GM19397 (cell line): ENCODE data around the gene CBX1.

Experiments
- ATAC-seq: cut with Tn5 transposase; IDR thresholded peaks from one replicate; pipeline ENCODE4 v1.9.1; 2021; ENCODE audit warnings: mild to moderate bottlenecking, moderate library complexity; ENCODE audit not compliant: unreplicated experiment

Gene CBX1

DNA sequence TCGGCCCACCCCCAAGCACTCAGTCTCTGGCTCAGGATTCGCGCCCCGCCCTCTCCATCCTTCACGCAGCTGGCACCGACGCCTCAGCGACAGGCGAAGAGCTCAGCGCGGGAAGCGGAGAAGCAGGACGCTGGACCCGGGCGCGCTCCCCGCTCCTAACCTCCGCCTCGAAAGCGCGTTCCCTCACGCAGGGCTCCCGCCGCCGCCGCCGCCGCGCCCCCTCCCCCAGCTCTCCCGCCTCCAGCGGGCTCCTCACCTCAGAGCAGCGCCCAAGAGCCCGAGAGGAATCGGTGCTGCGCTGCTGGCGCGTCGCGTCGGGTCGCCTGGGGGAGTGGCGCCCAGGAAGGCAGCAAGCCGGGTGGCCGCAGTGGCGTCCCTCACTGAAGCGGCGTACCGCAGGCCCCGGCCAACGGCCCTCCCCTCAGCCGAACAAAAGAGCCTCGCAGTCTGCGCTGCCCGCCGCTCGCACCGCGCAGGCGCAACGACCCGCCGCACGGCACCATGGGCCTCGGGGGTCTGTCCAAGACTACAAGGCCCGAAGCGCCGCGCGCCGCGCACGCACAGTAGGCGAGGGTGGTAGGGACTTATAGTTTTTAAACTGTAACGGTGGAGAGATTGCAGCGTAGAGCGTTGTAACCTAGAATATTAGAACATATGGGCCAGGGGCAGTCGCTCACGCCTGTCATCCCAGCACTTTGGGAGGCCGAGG lies at the start of gene CBX1:
Gene CBX1 (minus strand): TSS at position 467 of the 709 bp plus-strand sequence. CDS start 24,474 bp downstream, outside the sequence.
- ATAC-seq, result peak; percentile 91

DNA sequence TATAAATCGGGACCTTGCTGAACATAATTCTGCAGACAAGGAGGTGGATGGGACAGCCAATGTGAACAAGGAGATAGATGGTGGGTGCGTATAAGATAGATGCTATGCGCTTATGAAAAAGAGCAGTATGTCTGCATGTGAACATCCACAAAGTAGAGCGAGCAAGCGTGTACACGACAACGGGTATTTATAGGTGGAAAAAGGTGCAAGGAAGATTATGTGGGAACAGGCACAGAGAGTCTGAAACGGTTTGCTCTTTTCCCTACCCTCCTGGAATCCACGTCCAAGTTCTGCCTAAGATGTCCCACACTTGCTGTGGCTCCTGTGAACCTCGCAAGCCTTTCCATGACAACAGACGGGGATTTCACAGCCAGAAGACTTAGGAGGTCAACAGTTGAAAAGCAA lies 49.3 kb upstream of the CBX1 start:
- no peak for ATAC-seq

DNA sequence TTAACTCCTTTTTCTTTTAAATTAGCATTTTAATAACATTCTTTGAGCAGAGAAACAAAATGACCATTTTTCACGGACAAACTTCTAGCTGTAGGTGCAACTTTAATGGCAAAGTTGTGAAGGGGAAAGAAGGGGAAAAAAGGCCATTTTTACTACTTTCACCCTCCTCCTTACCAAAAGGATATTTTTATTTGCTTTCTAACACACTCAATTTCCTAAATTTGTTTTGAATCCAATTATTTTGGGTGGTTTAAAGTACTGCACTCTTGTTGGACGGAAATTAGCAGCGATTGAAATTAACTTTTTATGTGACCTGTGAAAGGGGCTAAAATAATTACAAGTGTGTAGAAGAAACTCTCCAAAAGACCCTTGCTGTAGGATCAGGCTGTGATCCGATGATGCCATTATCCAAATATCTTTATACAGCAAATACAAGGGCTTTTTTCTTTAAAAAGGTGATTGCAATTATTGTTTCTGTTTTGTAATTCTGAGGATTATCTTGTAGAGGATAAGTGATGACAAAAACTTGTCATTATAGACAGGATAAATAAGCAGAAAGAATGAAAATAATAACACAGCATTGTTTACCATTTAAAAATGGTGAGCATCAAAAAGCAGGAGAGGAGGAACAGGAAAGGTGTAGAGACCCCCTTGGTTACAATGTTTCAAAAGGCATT lies 48.6 kb upstream of the CBX1 start:
- no peak for ATAC-seq

DNA sequence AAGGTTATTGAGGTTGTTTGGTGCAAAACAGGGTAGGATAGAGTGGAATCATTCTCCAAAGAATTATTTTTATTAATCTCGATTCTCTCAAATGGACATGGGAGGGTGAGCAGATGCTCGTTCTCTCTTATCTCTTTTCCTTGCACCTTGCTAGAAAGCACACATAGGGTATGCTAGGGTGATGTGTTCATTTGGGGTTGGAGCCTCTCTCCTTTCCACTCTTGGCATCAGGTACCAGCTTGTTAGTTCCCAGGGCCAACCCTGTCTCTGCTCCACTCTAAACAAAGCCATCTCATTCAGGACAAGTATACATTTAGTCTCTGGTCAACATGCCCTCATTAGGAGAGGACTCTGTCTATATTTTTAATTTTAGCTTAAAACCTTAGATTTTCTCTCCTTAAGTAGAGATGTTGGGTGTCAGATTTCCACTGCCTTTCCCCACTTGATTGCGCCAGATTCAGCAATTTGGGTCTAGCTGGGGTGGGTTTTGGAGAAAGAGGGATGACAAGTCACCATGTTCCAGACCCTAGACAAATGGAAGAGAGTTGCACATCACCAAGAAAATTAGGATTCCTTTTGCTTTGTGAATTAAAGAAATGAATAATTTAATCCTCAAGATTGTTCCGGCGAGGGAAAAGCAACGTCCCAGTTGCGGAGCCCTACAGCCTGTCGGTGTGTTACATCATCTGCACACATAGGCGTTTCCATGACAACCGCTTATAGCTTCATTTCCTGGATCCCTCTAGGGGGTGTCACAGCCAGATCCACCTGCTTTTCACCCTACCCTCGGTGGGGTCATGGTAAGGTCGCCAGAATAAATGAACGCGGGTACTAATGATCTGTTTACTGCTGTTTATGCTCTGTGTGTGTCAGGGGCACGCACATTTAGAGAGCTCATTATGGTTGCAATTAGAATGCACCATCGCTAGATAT lies 47.8 kb upstream of the CBX1 start:
- no peak for ATAC-seq

DNA sequence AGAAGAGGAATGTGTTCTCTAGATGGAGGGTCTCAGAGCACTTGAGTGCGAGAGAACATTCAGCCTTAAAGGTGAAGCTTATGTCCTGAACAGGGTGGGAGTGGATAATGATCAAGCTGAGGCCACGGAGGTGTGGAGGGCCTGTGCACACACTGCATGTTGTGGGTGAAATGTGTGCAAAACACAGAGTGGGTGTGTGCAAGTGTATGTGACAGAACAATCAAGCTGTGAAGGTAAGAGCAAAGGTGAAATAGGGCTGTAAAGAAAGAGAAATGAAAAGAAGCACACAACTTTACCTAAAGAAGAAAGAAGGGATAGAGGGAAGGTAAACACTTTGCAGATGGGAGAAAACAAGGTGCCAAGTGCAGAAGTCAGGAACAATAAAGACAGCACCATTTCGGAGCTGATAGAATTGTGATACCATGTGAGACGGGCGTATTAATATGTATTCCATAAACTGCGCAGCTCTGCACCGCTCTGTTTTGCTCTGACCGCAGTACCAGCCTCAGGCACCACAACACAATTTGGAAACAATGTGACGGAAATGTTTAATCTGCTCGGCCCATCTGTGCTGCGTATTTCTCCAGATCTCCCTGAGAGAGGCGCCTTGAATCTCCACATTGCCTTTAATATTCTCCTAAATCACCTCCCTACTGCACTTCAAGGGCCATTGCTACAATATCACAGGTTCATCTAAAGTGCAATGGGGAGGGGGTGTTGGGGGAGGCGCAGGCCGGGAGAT lies 46.9 kb upstream of the CBX1 start:
- no peak for ATAC-seq

DNA sequence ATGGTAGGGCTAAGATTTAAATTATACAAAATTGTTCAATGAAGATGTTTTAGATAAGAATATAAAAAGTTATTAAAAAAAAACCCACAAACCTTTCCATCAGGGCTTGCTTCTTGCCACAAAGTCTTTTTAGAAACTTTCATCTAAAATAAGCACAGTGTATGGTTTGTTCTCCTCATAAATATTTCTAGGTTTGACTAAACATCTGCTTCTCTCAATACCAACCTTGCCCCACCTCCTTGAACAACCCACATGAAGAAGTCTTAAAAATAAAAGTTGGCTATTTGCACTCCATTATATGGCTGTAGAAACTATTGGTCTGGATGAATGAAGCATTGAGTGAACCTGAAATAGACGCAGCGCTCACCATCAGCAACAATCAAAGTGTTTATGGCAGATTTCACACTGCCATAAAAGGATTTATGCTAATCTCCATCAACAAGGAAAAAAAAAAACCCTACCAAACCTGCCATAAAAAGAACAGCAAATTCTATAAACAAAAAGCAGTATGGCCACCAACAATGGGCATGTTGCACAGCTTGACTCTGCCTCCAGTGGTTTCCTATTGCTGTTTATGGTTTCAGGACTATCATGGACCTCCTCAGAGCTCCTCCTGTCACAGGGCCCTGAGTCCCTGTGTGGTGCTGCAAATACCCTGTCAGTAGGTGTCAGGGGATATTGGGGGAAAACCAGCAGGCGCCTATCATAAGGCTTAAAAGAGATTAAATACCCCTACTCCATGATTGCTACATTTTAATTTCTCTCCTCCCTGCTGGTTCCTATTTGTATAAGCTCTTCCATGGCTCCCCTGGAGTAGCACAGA lies 43.9 kb upstream of the CBX1 start:
- ATAC-seq, result no peak

DNA sequence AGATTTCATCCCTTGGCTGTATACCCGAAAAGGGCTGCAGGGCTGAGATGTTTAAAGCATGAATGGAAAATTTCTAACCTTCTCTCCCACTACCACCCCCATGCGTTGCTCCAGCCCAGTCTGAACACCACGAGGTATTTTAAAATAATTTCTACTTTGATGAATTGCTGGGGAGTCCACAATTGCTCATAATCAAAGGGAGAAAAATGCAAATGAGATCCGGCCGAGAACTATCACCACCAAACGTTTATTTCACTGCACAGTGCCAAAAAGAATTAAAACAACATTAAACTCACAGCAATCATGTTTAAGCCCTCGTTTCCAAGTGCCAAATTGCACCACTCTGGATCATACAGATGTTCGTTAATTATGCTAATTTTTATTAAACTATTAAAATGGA lies 43.0 kb upstream of the CBX1 start:
- no peak for ATAC-seq

DNA sequence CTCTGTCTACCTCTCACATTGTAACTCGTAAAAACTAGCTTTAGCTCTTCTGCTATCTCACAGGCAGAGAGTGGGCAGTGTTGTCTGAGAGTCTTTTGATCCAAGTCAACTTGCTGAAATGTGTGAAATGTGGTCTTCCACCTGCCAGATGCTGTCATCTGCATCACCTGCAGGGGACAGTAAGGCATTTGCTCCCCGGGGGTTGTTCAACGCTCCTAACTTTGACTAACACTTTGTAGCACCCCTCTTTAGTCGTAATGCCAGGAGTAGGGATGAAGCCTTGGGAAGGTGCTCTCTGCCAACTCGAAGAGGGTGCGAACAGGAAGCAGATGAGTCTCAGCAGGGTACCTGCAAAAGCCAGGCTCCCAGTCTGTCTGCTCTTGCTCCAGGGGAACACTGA lies 42.4 kb upstream of the CBX1 start:
- no peak for ATAC-seq

DNA sequence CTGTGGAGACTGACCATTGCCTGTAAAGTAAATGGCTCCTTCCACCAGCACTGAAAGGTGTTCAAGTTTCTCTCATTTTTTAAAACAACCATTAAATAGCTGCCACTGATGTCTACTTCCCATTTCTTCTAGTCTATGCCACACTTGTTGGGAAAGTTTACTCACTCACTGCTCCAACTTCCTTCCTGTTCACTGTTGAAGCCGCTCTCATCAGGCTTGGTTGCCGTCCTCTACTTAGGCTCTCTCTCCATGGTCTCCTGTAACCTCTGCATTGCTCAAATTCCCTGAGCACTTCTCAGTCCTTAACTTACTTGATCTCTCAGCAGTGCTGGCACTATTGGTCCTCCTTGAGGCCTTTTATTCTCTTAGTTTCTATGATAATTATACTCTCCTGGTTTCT lies 38.7 kb upstream of the CBX1 start:
- no peak for ATAC-seq

DNA sequence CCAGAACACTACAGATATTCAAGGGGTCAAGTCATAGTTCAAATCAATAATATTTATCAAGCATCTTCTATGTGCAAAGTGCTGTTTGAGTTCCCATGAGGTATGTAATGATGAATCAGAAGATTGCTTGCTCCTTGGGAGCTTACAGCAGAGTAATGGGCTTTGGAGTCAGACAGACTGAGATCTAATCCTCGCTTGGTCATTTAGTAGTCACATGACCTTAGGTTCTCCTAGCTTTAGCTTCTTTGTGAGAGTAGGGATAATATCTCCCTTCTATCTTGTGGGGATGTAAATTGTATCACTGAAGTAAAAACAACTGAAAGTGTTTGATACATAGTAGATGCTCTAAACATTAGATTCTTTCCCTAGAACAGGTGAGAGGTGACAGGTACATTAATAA lies 36.4 kb upstream of the CBX1 start:
- no peak for ATAC-seq

DNA sequence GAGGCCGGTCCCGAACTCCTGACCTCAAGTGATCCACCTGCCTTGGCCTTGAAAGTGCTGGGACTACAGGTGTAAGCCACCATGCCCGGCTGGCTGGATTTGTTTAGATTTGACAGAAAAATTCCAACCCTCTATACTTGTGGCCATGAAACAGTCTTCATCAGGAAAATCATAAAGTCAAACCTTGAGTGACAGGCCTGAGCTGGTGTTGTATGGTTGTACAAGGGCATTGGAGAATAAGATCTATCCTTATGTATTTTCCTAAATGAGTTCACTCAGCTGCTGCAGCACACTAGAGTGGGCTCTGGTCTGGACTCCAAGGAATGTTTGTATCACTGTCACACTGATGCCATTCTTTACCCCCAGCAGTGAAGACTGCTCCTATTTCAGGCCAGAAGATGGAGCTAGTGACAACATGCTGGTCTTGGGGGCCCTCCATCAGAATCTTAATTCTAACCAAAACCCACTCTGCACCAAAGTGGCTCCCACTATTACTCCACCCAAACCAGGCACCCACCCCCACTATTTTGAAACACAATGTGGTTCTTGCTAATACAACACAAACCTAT lies 33.7 kb upstream of the CBX1 start:
- ATAC-seq, result no peak

DNA sequence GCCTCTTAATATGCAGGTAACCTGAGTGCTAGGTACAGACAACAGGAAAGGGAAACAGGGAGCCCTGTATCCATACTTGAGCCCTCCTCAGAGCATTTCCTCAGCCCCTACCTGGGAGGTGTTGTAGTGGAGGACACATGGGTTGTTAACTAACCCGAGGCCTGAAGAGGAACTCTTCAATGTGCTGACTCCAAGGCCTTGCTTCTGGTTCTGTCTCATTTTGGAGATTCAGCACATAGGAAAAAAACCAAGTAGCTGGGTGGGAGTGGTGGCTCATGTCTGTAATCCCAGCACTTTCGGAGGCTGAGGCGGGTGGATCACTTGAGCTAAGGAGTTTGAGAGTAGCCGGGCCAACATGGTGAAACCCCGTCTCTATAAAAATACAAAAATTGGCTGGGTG lies 31.1 kb upstream of the CBX1 start:
- ATAC-seq, result no peak

DNA sequence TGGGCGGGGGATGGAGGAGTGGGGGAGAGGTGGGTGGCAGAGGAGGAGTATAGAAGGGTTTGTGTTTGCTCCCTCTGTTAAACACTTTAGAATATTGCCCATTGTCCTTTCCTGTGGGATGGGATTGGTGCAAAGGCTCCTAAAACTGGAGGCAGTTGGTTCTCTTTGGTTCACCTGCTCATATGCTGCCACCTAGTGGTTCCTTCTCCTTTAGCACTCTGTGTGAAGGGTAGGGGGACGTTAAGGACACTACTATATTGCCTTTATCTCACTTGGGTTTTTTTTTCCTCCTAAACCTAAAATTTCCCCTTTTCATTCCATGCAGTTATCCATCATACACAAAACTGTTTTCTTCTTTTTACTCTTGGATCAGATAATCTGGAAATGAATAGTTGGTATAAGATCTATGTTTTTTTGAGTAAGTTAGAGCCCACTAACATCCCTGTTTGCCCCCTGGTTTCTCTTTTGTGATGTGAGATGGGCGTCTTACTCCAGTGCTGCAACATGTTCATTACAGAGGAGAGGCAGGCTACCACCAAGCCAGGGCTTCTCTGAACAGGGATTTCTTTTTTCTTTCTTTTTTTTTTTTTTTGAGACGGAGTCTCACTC lies 30.0 kb upstream of the CBX1 start:
- no peak for ATAC-seq

DNA sequence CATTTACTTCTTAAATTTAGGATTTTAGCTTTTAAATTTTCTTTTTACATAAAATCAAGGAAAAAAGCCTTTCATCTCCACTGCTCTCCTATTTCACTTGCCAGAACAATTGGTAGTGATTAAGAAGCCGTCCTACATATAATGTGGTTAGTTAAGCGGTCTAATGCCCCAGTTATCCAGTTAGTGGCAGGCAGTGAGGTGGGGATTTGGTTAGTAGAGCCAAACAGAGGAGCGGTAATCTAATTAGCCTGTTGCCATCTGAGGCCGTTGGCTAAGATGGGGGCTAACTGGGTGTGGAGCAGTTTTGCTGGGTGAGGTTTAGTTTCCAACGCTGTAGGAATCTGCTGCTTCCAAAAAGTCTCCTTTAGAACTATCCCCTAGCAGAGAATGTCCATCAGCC lies 28.7 kb upstream of the CBX1 start:
- no peak for ATAC-seq

DNA sequence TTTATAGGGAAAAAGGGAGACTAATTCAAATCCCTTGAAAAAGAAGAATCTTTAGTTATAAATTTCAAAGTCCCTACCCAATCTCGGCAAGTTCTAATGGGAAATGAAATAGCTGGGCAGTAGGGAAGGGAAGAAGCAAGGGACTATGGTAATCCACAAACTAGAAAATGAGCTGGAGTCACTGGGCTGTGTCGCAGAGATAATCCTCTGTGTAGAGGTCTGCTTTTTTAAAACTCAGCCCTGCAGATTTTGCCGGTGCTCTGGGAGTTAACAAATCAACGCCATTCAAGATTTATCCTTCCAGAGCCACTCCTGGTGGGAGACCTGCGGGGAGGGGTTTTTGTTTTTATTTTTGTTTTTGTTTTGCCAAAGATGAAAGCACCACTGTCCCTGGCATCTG lies 27.1 kb upstream of the CBX1 start:
- ATAC-seq, result no peak

DNA sequence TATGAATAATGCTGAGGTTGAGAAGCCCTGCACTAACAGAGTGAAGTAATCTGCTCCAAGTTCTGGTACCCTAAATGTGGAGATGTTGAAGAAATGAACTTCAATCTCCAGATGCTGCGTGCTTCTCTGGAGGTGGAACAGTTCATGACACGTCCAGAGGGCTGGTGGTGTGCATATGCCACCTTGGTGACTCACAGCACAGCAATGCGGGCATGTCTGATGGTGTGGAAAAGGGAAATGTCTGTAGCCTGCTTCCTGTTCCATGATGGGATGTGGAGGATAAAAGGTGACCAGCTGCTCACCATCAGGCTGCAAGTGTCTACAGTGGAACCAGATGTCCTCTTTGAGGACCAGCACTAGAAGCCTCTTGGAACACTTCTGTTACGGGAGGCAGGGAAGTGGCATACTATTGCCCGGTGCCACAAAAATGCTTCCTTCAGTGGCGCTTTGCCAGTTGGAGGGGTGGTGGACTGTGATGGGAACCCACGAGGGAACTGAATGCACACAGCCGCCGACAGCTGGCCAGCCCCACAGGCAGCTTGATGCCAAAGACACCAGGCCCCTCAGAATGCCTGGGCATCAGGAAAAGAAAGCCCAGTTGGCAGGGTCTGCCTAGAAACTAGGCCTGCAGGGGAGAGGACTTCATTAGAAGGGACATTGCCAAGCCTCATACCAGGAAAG lies 26.2 kb upstream of the CBX1 start:
- ATAC-seq, result no peak

DNA sequence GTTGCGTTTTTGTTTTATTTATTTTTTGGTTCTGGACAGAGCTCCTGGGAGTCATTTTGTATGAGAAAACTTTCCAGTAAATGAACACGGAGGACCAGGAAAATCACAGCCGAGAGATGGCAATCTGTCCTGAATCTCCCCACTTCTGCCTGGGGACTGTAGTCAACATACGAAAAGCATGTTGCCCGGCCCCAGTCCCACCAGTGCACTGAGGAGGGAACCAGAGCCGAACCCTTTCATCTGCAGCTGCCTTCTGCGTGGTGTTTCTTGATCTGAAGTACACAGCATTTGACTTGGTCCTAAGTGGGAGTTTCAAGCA lies 25.2 kb upstream of the CBX1 start:
- no peak for ATAC-seq

DNA sequence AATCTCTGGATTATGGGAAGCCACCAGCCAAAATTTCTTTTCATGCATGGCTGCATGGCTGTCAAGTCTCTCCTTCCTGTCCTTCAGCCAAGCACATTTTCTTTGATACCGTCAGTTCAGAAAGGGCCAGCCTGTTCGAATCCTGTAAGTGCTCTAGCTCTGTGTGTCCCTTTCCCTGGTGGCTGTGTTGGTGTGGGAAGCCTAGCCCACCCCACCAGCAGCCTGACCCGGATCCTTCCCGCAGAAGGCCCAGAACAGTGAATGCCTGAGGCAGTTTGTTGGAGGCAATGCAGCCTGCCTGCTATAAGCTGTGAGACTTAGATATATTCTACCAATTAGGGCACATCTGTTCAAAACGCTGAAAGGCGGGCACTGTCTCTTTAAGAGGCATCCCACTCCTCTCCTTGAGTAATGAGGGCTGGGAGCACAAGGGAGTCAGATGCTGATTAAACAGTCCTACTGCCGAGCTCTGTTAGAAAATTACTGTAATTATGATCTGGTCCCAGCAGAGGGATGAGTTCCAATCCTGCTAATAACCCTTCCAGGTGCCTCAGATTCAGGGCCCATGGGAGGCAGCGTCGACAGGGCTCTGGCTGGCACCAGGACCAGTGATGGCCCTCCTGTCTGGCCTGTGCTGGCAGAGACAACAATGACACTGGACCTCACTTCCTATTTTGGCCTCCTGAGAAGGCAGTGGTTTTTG lies 24.7 kb upstream of the CBX1 start:
- no peak for ATAC-seq
